Mesenchymal stem cell (in vitro differentiated cells and primary cell): ENCODE measurements around the gene DSCAM.

Source experiments
- DNase-seq: peaks from one replicate; pipeline ENCODE4 v3.0.0-alpha.2; 2013
- H2AFZ ChIP-seq: one replicate; pipeline ENCODE4 v1.6.1; 2013; ENCODE audit warnings: low read depth, mild to moderate bottlenecking, control low read depth, inconsistent platforms, low read length, moderate library complexity
- H2AK5ac ChIP-seq: 2 replicates; pipeline ENCODE4 v1.6.1; 2013; ENCODE audit warnings: low read length, moderate library complexity, mild to moderate bottlenecking, inconsistent platforms; ENCODE audit not compliant: severe bottlenecking
- H2BK120ac ChIP-seq: one replicate; pipeline ENCODE4 v1.6.1; 2013; ENCODE audit warnings: low read depth, mild to moderate bottlenecking, inconsistent platforms, low read length, moderate library complexity
- H2BK12ac ChIP-seq, 2 experiments: one replicate each; pipeline ENCODE4 v1.6.1; 2013; ENCODE audit warnings: inconsistent platforms in 2 of 2, low read length in 2 of 2, mild to moderate bottlenecking in 2 of 2, moderate library complexity in 2 of 2, control low read depth in 1 of 2
- H2BK15ac ChIP-seq: one replicate; pipeline ENCODE4 v1.6.1; 2013; ENCODE audit warnings: mild to moderate bottlenecking, low read depth, inconsistent platforms; ENCODE audit not compliant: poor library complexity, severe bottlenecking
- H2BK5ac ChIP-seq: 2 replicates; pipeline ENCODE4 v1.6.1; 2013; ENCODE audit warnings: low read depth, mild to moderate bottlenecking, low read length, control low read depth, inconsistent platforms; ENCODE audit not compliant: poor library complexity, severe bottlenecking
- H3K14ac ChIP-seq, 2 experiments: one replicate each; pipeline ENCODE4 v1.6.1; 2013; ENCODE audit warnings: inconsistent platforms in 2 of 2, low read length in 2 of 2, control low read depth in 1 of 2, mild to moderate bottlenecking in 1 of 2, moderate library complexity in 1 of 2
- H3K18ac ChIP-seq, 2 experiments: one replicate each; pipeline ENCODE4 v1.6.1; 2013; ENCODE audit warnings: inconsistent platforms in 2 of 2, low read length in 2 of 2, control low read depth in 1 of 2, low read depth in 1 of 2, mild to moderate bottlenecking in 1 of 2
- H3K23ac ChIP-seq, 2 experiments: one replicate each; pipeline ENCODE4 v1.6.1; 2013; ENCODE audit warnings: inconsistent platforms in 2 of 2, low read length in 2 of 2, mild to moderate bottlenecking in 2 of 2, moderate library complexity in 2 of 2, control low read depth in 1 of 2
- H3K27ac ChIP-seq: 2 replicates; pipeline ENCODE4 v1.5.1; 2013; ENCODE audit warnings: mild to moderate bottlenecking, moderate library complexity, low read length, control low read depth, inconsistent platforms; ENCODE audit not compliant: poor library complexity, severe bottlenecking
- H3K27me3 ChIP-seq, 2 experiments: 2 replicates each; pipeline versions ENCODE4 v1.6.1 to v1.7.0; 2013; ENCODE audit warnings: low read length in 2 of 2, mild to moderate bottlenecking in 2 of 2, moderate library complexity in 2 of 2, control low read depth in 1 of 2, inconsistent platforms in 1 of 2; ENCODE audit not compliant: control insufficient read depth in 1 of 2, insufficient read depth in 1 of 2
- H3K36me3 ChIP-seq, 2 experiments: 2 replicates each; pipeline versions ENCODE4 v1.6.1 to v1.7.0; 2013; ENCODE audit warnings: low read length in 2 of 2, control low read depth in 1 of 2, inconsistent platforms in 1 of 2, low read depth in 1 of 2, mild to moderate bottlenecking in 1 of 2; ENCODE audit not compliant: insufficient read depth in 2 of 2, control insufficient read depth in 1 of 2
- H3K4ac ChIP-seq, 2 experiments: one replicate each; pipeline ENCODE4 v1.6.1; 2013; ENCODE audit warnings: inconsistent platforms in 2 of 2, low read length in 2 of 2, mild to moderate bottlenecking in 2 of 2, moderate library complexity in 2 of 2, control low read depth in 1 of 2, low read depth in 1 of 2
- H3K4me1 ChIP-seq: 2 replicates; pipeline ENCODE4 v1.6.1; 2013; ENCODE audit warnings: low read depth, low read length, control low read depth; ENCODE audit not compliant: control insufficient read depth, insufficient read depth
- H3K4me2 ChIP-seq: 2 replicates; pipeline ENCODE4 v1.6.1; 2013; ENCODE audit warnings: low read length, mild to moderate bottlenecking, inconsistent platforms; ENCODE audit not compliant: poor library complexity, severe bottlenecking
- H3K4me3 ChIP-seq, 2 experiments: 2 replicates each; pipeline versions ENCODE4 v1.5.1 to v1.7.0; 2013; ENCODE audit warnings: low read length in 2 of 2, mild to moderate bottlenecking in 2 of 2, control low read depth in 1 of 2, low read depth in 1 of 2; ENCODE audit not compliant: insufficient read depth in 1 of 2
- H3K79me1 ChIP-seq: replicated peaks from 2 replicates; pipeline ENCODE4 v1.6.1; 2013; ENCODE audit warnings: mild to moderate bottlenecking, control low read depth, low read length, inconsistent platforms; ENCODE audit not compliant: poor library complexity, severe bottlenecking
- H3K9ac ChIP-seq: 2 replicates; pipeline ENCODE4 v1.7.0; 2013; ENCODE audit warnings: mild to moderate bottlenecking, low read length, moderate library complexity
- H3K9me3 ChIP-seq: 2 replicates; pipeline ENCODE4 v1.7.0; 2013; ENCODE audit warnings: mild to moderate bottlenecking, low read length; ENCODE audit not compliant: control insufficient read depth
- H4K8ac ChIP-seq: one replicate; pipeline ENCODE4 v1.6.1; 2013; ENCODE audit warnings: inconsistent platforms, mild to moderate bottlenecking, low read length, moderate library complexity
- H4K91ac ChIP-seq: one replicate; pipeline ENCODE4 v1.6.1; 2013; ENCODE audit warnings: mild to moderate bottlenecking, low read length, inconsistent platforms
- WGBS: methylation state at CpG from one replicate; pipeline ENCODE4 v1.1.7; 2013; ENCODE audit warnings: mixed read lengths; 5-methylcytosine and 5-hydroxymethylcytosine counted together

Gene DSCAM

GRCh38 chr21:40660461-40660860, 186.5 kb downstream of the DSCAM start:
- Histone ChIP-seq H2AK5ac (no peak overlapping the region), H3K4me1 (no peaks in the 10 kb centered on the region), H3K9ac (no peak overlapping the region), H3K4ac (no peak overlapping the region), H3K4me3 (no peak overlapping the region), H2BK15ac (no peak overlapping the region), H4K8ac (no peak overlapping the region), H3K36me3 (no peaks in the 10 kb centered on the region), H3K14ac (no peak overlapping the region), H3K23ac (no peak overlapping the region), H3K9me3 (no peaks in the 10 kb centered on the region), H3K18ac (no peak overlapping the region), H3K27me3 (no peaks in the 10 kb centered on the region), H3K27ac (no peak overlapping the region), H3K79me1 (no peaks in the 10 kb centered on the region), H4K91ac (no peak overlapping the region), H2AFZ (no peak overlapping the region), H3K4me2 (no peak overlapping the region), H2BK120ac (no peak overlapping the region), H2BK5ac (no peak overlapping the region), H2BK12ac (no peak overlapping the region)
- DNase-seq = no peak
- 46% methylated on average over 2 of the region's 3 CpGs for WGBS

GRCh38 chr21:40658311-40658710, 188.6 kb downstream of the DSCAM start:
- no peaks in the 10 kb centered on the region for H3K79me1 ChIP-seq
- no peak overlapping the region for H3K18ac ChIP-seq
- no peak overlapping the region for H2BK120ac ChIP-seq
- no peak overlapping the region for H3K9ac ChIP-seq
- H3K4me1 ChIP-seq = no peaks in the 10 kb centered on the region
- H3K14ac ChIP-seq = no peak overlapping the region
- no peaks in the 10 kb centered on the region for H3K36me3 ChIP-seq
- H2AK5ac ChIP-seq = no peak overlapping the region
- no peaks in the 10 kb centered on the region for H3K9me3 ChIP-seq
- no peak overlapping the region for H4K91ac ChIP-seq
- no peak for DNase-seq
- H2BK5ac ChIP-seq = no peak overlapping the region
- H2AFZ ChIP-seq = no peak overlapping the region
- H3K4me3 ChIP-seq = no peak overlapping the region
- H3K4me2 ChIP-seq = no peak overlapping the region
- no peak overlapping the region for H3K23ac ChIP-seq
- WGBS = 73% methylated on average over 3 of the region's 3 CpGs
- H3K27me3 ChIP-seq = no peaks in the 10 kb centered on the region
- no peak overlapping the region for H3K4ac ChIP-seq
- no peak overlapping the region for H4K8ac ChIP-seq
- H3K27ac ChIP-seq = no peak overlapping the region
- no peak overlapping the region for H2BK15ac ChIP-seq
- no peak overlapping the region for H2BK12ac ChIP-seq

DNA sequence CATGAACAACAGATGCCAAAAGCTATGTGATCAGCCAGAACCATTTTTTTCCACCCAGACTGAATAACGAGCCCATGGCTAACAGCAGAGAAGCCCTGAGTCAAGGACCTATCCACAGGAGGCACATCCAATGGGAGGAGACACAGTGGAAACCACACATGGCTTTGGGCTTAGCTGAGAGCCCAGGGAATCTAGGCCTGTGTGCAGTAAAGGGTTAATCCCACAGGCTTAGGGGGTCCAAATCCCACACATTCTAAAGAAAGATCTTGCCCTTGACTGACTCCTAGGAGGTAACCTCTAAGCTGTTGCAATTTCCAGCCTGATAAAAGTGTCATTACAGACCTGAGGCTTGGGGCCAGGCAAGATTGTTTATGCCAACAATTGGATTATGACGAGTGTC, 194.5 kb downstream of the DSCAM start:
- WGBS = 47% methylated on average over 2 of the region's 2 CpGs
- H3K23ac ChIP-seq = no peak overlapping the region
- no peak overlapping the region for H2AFZ ChIP-seq
- no peak overlapping the region for H2AK5ac ChIP-seq
- H3K4me3 ChIP-seq = no peak overlapping the region
- no peak for DNase-seq
- no peak overlapping the region for H4K91ac ChIP-seq
- H2BK5ac ChIP-seq = no peak overlapping the region
- no peak overlapping the region for H3K4ac ChIP-seq
- no peak overlapping the region for H3K4me2 ChIP-seq
- no peak overlapping the region for H2BK120ac ChIP-seq
- H4K8ac ChIP-seq = no peak overlapping the region
- H2BK15ac ChIP-seq = no peak overlapping the region
- H3K27me3 ChIP-seq = no peaks in the 10 kb centered on the region
- peaks cover 4% of the 10 kb centered on the region for H3K9me3 ChIP-seq
- no peak overlapping the region for H2BK12ac ChIP-seq
- H3K9ac ChIP-seq = no peak overlapping the region
- no peaks in the 10 kb centered on the region for H3K4me1 ChIP-seq
- H3K27ac ChIP-seq = no peak overlapping the region
- H3K18ac ChIP-seq = no peak overlapping the region
- H3K14ac ChIP-seq = no peak overlapping the region
- no peaks in the 10 kb centered on the region for H3K79me1 ChIP-seq
- H3K36me3 ChIP-seq = no peaks in the 10 kb centered on the region

DNA sequence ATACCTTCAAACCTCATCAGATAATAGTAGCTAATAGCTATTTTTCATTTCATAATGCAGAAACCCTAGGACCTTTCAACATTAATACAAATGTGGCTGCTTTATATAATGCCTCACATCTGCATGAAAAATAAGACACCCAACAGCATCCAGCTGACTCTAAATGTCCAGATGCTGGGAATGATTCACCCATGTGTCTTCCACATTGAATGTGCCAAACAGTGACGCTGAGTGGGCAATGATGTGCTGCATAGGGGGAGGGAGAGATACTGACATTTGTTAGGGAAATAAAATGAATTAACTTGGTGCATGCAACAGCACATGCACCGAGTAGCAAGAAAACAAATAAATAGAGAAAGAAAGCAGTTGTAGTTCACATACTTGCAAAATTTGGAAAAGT, 199.3 kb downstream of the DSCAM start:
- Histone ChIP-seq H3K27ac (no peak overlapping the region), H3K9me3 (peaks cover 15% of the 10 kb centered on the region), H4K91ac (no peak overlapping the region), H3K14ac (no peak overlapping the region), H3K23ac (no peak overlapping the region), H2BK120ac (no peak overlapping the region), H2AK5ac (no peak overlapping the region), H2BK12ac (no peak overlapping the region), H3K36me3 (no peaks in the 10 kb centered on the region), H3K79me1 (no peaks in the 10 kb centered on the region), H4K8ac (no peak overlapping the region), H3K18ac (no peak overlapping the region), H3K4me3 (no peak overlapping the region), H3K9ac (no peak overlapping the region), H3K4me2 (no peak overlapping the region), H3K27me3 (no peaks in the 10 kb centered on the region), H2BK5ac (no peak overlapping the region), H2AFZ (no peak overlapping the region), H3K4me1 (no peaks in the 10 kb centered on the region), H3K4ac (no peak overlapping the region), H2BK15ac (no peak overlapping the region)
- DNase-seq = no peak
- WGBS = 64% methylated on average over 1 of the region's 2 CpGs
